ENCODE data around the gene HOMER2.
"Not testable (repeated sequence)": the region's sequence is repeated elsewhere in the genome, so short reads cannot be mapped to it uniquely, and the experiment has no call there.

The HOMER2 gene

GRCh38 chr15:82830427-82831173 is 121.9 kb downstream of the HOMER2 start:
- DNase-seq: no peak

DNA sequence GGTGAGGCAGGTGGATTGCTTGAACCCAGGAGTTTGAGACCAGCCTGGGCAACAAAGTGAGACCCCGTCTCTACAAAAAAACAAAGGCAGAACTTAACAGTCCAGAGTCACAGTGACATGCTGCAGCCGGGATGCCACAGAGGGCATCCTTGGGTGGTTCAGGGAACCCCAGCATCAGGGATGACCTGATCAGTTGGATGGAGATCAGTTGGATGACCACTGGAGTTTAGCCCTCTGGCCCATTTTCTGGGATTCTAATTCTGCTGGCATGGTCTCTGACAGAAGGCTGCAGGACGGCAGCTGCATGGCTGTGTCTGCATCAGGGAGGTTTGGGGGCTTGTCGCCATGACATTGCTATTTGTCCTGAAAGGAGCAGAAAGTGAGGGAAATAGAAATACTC is 123.3 kb downstream of the HOMER2 start:
- DNase-seq: no peak

- DNase-seq: no peak
Observed at GRCh38 chr15:82828075-82828474, 124.4 kb downstream of the HOMER2 start.

DNA sequence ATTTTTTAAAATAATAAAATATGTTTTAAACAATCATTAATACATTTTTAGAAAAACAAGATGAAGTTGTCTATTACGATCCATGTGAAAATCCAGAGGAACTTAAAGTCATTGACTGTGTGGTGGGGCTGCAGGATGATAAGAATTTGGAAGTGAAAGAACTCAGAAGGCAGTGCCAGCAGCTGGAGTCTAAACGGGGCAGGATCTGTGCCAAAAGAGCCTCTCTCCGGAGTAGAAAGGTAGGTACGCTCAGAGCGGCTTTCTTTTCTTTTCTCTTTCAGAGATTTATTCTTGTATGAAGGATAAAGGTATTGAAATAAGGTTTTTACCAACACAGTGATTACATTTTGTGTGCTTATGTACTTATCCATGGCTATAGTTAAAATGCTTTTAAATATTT is 129.5 kb downstream of the HOMER2 start:
- no peak for DNase-seq

GRCh38 chr15:82821851-82822250 is 130.7 kb downstream of the HOMER2 start:
- DNase-seq: not testable (repeated sequence)

GRCh38 chr15:82821396-82821795 is 131.1 kb downstream of the HOMER2 start:
- DNase-seq: not testable (repeated sequence)

DNA sequence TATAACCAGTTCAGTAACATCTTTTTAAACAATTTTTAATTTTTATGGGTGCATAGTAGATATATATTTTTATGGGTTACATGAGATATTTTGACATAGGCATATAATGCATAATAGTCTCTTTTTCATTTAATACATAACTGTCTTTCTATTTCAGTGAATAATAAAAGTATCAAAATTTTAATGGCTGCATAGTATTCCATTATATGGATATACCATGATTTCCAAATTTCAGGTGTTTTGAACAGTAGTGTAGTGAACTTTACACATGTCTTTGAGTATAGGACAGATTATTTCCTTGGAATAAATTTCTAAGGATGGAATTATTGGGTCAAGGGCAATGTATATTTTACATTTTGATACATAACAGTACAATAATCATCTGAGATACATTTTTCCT is 132.4 kb downstream of the HOMER2 start:
- no peak for DNase-seq

DNA sequence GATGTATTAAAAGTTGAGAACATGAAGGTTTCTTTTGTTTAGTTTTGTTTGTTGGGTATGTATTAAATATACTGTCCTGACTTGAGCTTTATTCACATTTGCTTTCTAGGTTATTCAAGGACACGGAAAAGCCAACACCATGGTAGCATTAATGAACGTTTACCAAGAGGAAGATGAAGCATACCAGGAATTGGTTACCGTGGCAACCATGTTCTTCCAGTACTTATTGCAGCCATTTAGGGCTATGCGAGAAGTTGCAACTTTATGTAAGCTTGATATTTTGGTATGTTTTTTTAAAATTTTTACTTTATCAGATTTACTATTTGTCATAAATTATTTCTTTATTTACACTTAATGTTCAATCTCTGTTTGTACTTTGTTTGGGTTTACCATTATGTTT is 139.5 kb downstream of the HOMER2 start:
- peak in 1 of 2 experiments; percentile 16 for DNase-seq

- no peak for DNase-seq
Observed at GRCh38 chr15:82810890-82811426, 141.6 kb downstream of the HOMER2 start.

GRCh38 chr15:82810061-82810889 is 142.2 kb downstream of the HOMER2 start:
- DNase-seq: peak in 1 of 2 experiments; percentile 37

- peak; percentile 96 for DNase-seq
Observed at GRCh38 chr15:82809308-82810060, 143.0 kb downstream of the HOMER2 start, which contains the start of gene WHAMM. Gene WHAMM (plus strand): TSS chr15:82809628. CDS start chr15:82809727, 99 bp downstream.

DNA sequence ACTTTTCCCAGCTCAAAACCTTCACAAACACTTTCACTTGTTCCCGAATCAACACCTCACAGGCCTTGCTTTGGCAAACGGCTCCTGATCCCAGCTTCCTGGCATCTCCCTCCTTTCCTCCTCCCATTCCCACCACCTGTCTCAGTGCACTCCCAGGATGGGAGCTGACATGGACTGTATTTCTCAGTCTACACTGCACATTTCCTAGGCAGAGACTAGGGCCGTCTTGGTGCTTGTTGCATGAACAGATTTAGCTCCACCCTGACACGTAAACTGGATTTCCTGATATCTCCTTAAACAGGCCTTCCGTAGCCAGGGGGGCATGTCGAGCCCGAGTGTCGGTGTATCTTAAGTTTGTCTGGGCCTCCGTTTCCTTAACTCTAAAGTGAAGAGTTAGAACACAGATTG is 143.9 kb downstream of the HOMER2 start:
- no peak for DNase-seq

GRCh38 chr15:82807920-82808633 is 144.4 kb downstream of the HOMER2 start:
- DNase-seq: no peak

DNA sequence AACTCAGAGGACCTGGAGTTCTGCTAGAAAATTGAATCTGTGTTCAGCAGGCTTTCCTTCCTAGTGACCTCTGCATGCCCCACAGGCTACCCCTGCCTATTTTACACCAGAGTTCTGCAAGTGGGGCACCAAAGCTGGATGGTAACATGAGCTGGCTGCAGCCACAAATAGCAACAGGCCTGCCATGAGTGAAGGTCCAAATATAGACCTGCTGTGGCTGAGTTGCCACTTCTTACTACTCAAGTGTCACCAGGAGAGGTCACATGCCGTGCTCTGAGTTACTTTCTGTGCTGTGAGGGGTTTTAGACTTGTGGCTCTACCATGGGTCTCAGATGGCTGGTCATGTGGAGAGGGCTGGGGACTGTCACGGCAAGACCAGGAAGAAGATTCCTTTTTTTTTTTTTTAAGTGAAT is 146.5 kb downstream of the HOMER2 start, which contains the start of gene FSD2:
Gene FSD2, minus strand, starts transcription at position 76 of the 413 bp plus-strand sequence. CDS start 18,679 bp downstream, outside the sequence.
- no peak for DNase-seq

DNA sequence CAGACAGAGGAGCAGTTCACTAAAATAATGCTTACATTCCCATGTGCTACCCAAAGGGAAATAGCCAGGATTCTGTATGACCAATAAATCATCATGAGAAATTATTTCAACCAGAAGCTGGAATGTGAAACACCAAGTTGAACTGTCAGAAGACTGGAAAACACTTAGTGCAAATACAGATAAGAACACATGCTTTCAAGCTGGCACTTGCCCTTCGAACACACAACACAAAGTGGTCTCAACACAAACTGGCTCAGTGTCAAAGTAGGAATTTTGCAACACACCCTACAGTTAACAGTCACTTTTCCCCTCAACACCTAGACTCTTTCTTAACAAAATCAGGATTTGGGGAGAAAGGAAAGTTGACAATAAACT is 148.0 kb downstream of the HOMER2 start:
- DNase-seq: no peak

DNA sequence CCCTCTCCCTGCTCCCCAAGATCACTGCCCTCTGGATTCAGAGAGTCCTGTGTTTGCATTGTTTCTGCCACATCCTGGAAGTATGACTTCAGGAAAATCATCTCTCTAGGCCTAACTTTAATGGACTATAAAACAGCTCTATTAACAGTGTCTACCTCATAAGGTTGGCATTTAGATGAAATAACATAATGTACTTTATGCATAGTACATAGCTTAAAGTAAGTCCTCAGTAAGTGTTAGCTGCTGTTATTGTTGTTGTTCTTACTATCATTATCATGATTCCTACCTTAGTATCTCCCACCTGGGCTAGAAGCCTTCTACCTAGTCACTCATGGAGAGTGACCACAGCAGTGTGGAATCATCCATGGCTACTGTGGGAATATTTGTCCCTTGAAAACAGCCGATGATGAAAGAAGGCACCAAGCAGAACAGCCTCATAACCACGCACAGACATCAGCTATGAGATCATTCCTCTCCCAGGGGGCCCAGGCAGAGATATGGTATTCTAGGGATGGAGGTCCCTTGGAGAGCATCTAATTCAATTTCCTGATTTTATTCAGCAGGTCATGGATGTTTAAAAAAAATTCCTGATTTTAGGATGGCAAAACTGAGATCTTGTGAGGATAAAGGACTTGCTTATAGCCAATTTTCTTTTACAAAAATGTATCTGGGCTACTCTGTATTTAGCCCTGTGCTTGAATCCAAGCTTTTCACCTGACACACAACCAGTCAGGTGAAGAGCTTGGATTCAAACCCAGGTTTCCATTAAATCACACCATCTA is 148.5 kb downstream of the HOMER2 start:
- DNase-seq: no peak

DNA sequence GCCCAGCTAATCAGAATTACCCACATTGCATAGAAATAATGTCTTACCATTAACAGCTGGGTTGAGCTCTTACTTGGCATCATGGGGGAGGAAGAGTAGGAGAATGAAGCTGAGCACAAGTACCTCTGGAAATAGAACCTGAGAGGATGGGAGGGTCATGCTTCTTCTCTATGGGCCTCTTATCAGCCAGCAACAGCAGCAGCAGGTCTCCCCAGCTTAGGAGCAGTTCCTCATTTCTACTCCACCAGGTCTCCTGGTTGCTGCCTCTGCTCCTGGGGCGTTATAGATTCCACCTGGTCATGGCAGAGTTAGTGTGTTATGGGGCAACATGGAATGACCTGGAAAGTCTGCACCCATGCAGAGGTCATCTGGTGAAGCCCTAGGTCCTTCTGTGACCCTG is 150.0 kb downstream of the HOMER2 start:
- DNase-seq: no peak

- DNase-seq: no peak
Observed at GRCh38 chr15:82799183-82799841, 153.2 kb downstream of the HOMER2 start.
